Mesendoderm (in vitro differentiated cells): ENCODE results near the gene MPL.
A peak's percentile ranks its signal among the peaks of the same experiment; 100 is the strongest.
"Not testable (repeated sequence)": the region's sequence is repeated elsewhere in the genome, so short reads cannot be mapped to it uniquely, and the experiment has no call there.

Source experiments
- DNase-seq: peaks from one replicate; pipeline ENCODE4 v3.0.0; 2013
- H2AK5ac ChIP-seq: 2 replicates; pipeline ENCODE4 v1.6.1; 2013; ENCODE audit warnings: low read length, inconsistent platforms
- H2BK120ac ChIP-seq: 2 replicates; pipeline ENCODE4 v1.6.1; 2013; ENCODE audit warnings: low read depth, mild to moderate bottlenecking, low read length, moderate library complexity, mixed read lengths
- H2BK15ac ChIP-seq: replicated peaks from 2 replicates; pipeline ENCODE4 v1.6.1; 2013; ENCODE audit warnings: low read depth, mild to moderate bottlenecking, moderate library complexity
- H2BK5ac ChIP-seq: 2 replicates; pipeline ENCODE4 v1.6.1; 2013; ENCODE audit warnings: low read length, inconsistent platforms
- H3K18ac ChIP-seq: 2 replicates; pipeline ENCODE4 v1.6.1; 2013; ENCODE audit warnings: mild to moderate bottlenecking, low read length, mixed read lengths
- H3K23ac ChIP-seq: one replicate; pipeline ENCODE4 v1.6.1; 2013; ENCODE audit warnings: low read length
- H3K27ac ChIP-seq: 2 replicates; pipeline ENCODE4 v1.5.1; 2013; ENCODE audit warnings: low read depth, mild to moderate bottlenecking, inconsistent platforms, low read length, moderate library complexity
- H3K27me3 ChIP-seq: 2 replicates; pipeline ENCODE4 v1.6.1; 2013; ENCODE audit warnings: low read length, control low read depth, mild to moderate bottlenecking, inconsistent platforms; ENCODE audit not compliant: insufficient read depth, poor library complexity
- H3K36me3 ChIP-seq: 2 replicates; pipeline ENCODE4 v1.6.1; 2013; ENCODE audit warnings: low read length, inconsistent platforms; ENCODE audit not compliant: control insufficient read depth, insufficient read depth
- H3K4ac ChIP-seq: one replicate; pipeline ENCODE4 v1.6.1; 2013; ENCODE audit warnings: low read depth, mild to moderate bottlenecking, low read length, moderate library complexity
- H3K4me1 ChIP-seq: 2 replicates; pipeline ENCODE4 v1.6.1; 2013; ENCODE audit warnings: low read depth, low read length, inconsistent platforms; ENCODE audit not compliant: control insufficient read depth
- H3K4me2 ChIP-seq: 2 replicates; pipeline ENCODE4 v1.6.1; 2013; ENCODE audit warnings: low read length
- H3K4me3 ChIP-seq: 2 replicates; pipeline ENCODE4 v1.5.1; 2013; ENCODE audit warnings: mild to moderate bottlenecking, low read length
- H3K56ac ChIP-seq: one replicate; pipeline ENCODE4 v1.6.1; 2013; ENCODE audit warnings: low read length
- H3K79me1 ChIP-seq: 2 replicates; pipeline ENCODE4 v1.6.1; 2013; ENCODE audit warnings: low read length, inconsistent platforms
- H3K79me2 ChIP-seq: 2 replicates; pipeline ENCODE4 v1.6.1; 2013; ENCODE audit warnings: mild to moderate bottlenecking, low read length; ENCODE audit not compliant: control insufficient read depth, insufficient read depth
- H3K9ac ChIP-seq: 2 replicates; pipeline ENCODE4 v1.6.1; 2013; ENCODE audit warnings: low read length, inconsistent platforms
- H4K5ac ChIP-seq: one replicate; pipeline ENCODE4 v1.6.1; 2013; ENCODE audit warnings: low read length
- H4K8ac ChIP-seq: one replicate; pipeline ENCODE4 v1.6.1; 2013; ENCODE audit warnings: low read depth, mild to moderate bottlenecking, control low read depth, low read length, moderate library complexity
- WGBS: extraction: QIAGEN DNeasy Blood & Tissue Kit; methylation state at CpG from one replicate; pipeline ENCODE4 v1.1.7; 2013; ENCODE audit warnings: low lambda C conversion rate, missing lambda C conversion rate; ENCODE audit not compliant: insufficient coverage; ENCODE audit errors: extremely low coverage; 5-methylcytosine and 5-hydroxymethylcytosine counted together

Gene MPL

GRCh38 chr1:43367026-43367903 lies 29.6 kb downstream of the MPL start:
- H2BK5ac ChIP-seq, result peak overlapping the region; percentile 51
- peak overlapping the region; percentile 88 for H3K4me2 ChIP-seq
- peaks cover 13% of the 10 kb centered on the region for H3K4me1 ChIP-seq
- H3K18ac ChIP-seq, result peak overlapping the region; percentile 75
- H2BK120ac ChIP-seq, result no peak overlapping the region
- peaks cover 12% of the 10 kb centered on the region for H3K36me3 ChIP-seq
- no peak overlapping the region for H4K8ac ChIP-seq
- WGBS, result no CpG with 5 or more reads among the region's 48 CpGs
- peak overlapping the region; percentile 91 for H3K9ac ChIP-seq
- H2AK5ac ChIP-seq, result peak overlapping the region; percentile 87
- peaks cover 16% of the 10 kb centered on the region for H3K79me1 ChIP-seq
- no peak overlapping the region for H2BK15ac ChIP-seq
- DNase-seq, result peak; percentile 65
- no peak overlapping the region for H3K4ac ChIP-seq
- H3K27ac ChIP-seq, result peak overlapping the region; percentile 84
- no peak overlapping the region for H4K5ac ChIP-seq
- H3K4me3 ChIP-seq, result peak overlapping the region; percentile 71
- peak overlapping the region; percentile 96 for H3K56ac ChIP-seq
- no peak overlapping the region for H3K23ac ChIP-seq
- peaks cover 9% of the 10 kb centered on the region for H3K79me2 ChIP-seq
- no peaks in the 10 kb centered on the region for H3K27me3 ChIP-seq

- DNase-seq, result peak; percentile 95
- Histone ChIP-seq H3K9ac (peak within 1 kb of the TSS; percentile 97), H3K36me3 (peaks cover 9% of the 10 kb centered on the region), H2BK15ac (no peak within 1 kb of the TSS), H3K4me3 (peak within 1 kb of the TSS; percentile 71), H4K5ac (peak within 1 kb of the TSS; percentile 90), H3K27ac (peak within 1 kb of the TSS; percentile 95), H3K79me2 (peaks cover 9% of the 10 kb centered on the region), H3K79me1 (peaks cover 16% of the 10 kb centered on the region), H3K4me1 (peaks cover 13% of the 10 kb centered on the region), H3K27me3 (no peaks in the 10 kb centered on the region), H3K23ac (no peak within 1 kb of the TSS), H3K4ac (peak within 1 kb of the TSS; percentile 60), H2BK5ac (peak within 1 kb of the TSS; percentile 51), H2AK5ac (peak within 1 kb of the TSS; percentile 87), H2BK120ac (no peak within 1 kb of the TSS), H4K8ac (no peak within 1 kb of the TSS), H3K56ac (peak within 1 kb of the TSS; percentile 97), H3K18ac (peak within 1 kb of the TSS; percentile 83), H3K4me2 (peak within 1 kb of the TSS; percentile 94)
- WGBS, result no CpG with 5 or more reads among the region's 58 CpGs
These were observed 30.5 kb downstream of the MPL start, which contains the start of gene ELOVL1 for GRCh38 chr1:43367904-43368645. Gene ELOVL1, minus strand, starts transcription at chr1:43368011. Its CDS starts 2,402 bp downstream, at chr1:43365609.

GRCh38 chr1:43368646-43369020 lies 31.0 kb downstream of the MPL start:
- no CpG with 5 or more reads among the region's 6 CpGs for WGBS
- Histone ChIP-seq H2AK5ac (no peak overlapping the region), H2BK5ac (peak overlapping the region; percentile 51), H3K27ac (no peak overlapping the region), H3K23ac (no peak overlapping the region), H3K36me3 (peaks cover 6% of the 10 kb centered on the region), H3K27me3 (no peaks in the 10 kb centered on the region), H4K5ac (no peak overlapping the region), H3K18ac (no peak overlapping the region), H4K8ac (no peak overlapping the region), H2BK15ac (no peak overlapping the region), H3K9ac (peak overlapping the region; percentile 97), H2BK120ac (no peak overlapping the region), H3K79me1 (peaks cover 16% of the 10 kb centered on the region), H3K4ac (no peak overlapping the region), H3K79me2 (peaks cover 9% of the 10 kb centered on the region), H3K4me2 (peak overlapping the region; percentile 94), H3K4me3 (peak overlapping the region; percentile 64), H3K56ac (peak overlapping the region; percentile 97), H3K4me1 (peaks cover 13% of the 10 kb centered on the region)
- DNase-seq, result no peak

- not testable (repeated sequence) for H3K27me3 ChIP-seq, H2BK120ac ChIP-seq, H2AK5ac ChIP-seq, H3K18ac ChIP-seq, H3K79me2 ChIP-seq, H2BK15ac ChIP-seq, H3K9ac ChIP-seq, H3K4ac ChIP-seq, H3K4me3 ChIP-seq, H4K8ac ChIP-seq, H3K4me2 ChIP-seq, H3K36me3 ChIP-seq, H3K56ac ChIP-seq, H2BK5ac ChIP-seq, H4K5ac ChIP-seq, H3K23ac ChIP-seq, H3K27ac ChIP-seq, DNase-seq
- peaks cover 13% of the 10 kb centered on the region for H3K4me1 ChIP-seq
- WGBS, result no CpG with 5 or more reads among the region's 6 CpGs
- peaks cover 16% of the 10 kb centered on the region for H3K79me1 ChIP-seq
These were observed 32.2 kb downstream of the MPL start for GRCh38 chr1:43369779-43370178.

GRCh38 chr1:43370564-43370963 lies 32.9 kb downstream of the MPL start:
- no CpG with 5 or more reads among the region's 4 CpGs for WGBS
- Histone ChIP-seq H4K8ac (no peak overlapping the region), H3K23ac (no peak overlapping the region), H3K4ac (no peak overlapping the region), H3K27ac (no peak overlapping the region), H2AK5ac (no peak overlapping the region), H3K36me3 (no peaks in the 10 kb centered on the region), H3K9ac (no peak overlapping the region), H3K56ac (no peak overlapping the region), H3K4me1 (peaks cover 12% of the 10 kb centered on the region), H3K18ac (no peak overlapping the region), H2BK15ac (no peak overlapping the region), H3K79me1 (peaks cover 11% of the 10 kb centered on the region), H3K4me3 (no peak overlapping the region), H2BK120ac (no peak overlapping the region), H3K4me2 (no peak overlapping the region), H4K5ac (no peak overlapping the region), H3K79me2 (peaks cover 7% of the 10 kb centered on the region), H2BK5ac (no peak overlapping the region), H3K27me3 (no peaks in the 10 kb centered on the region)
- DNase-seq, result peak; percentile 73
